Fibroblast of pulmonary artery (primary cell): ENCODE results near the gene FLRT2.

Experiments used
- DNase-seq: peaks from one replicate; pipeline ENCODE4 v3.0.0-alpha.2; 2010; ENCODE audit warnings: low read depth
- H3K4me3 ChIP-seq: replicated peaks from 2 replicates; pipeline ENCODE4 v1.5.1; 2011; ENCODE audit warnings: low read depth, mild to moderate bottlenecking, control low read depth, low read length, moderate library complexity
- CTCF ChIP-seq: IDR thresholded peaks from 2 replicates; pipeline ENCODE4 v1.5.1; 2011; ENCODE audit warnings: mild to moderate bottlenecking, control low read depth, low read length, inconsistent platforms; ENCODE audit errors: missing control alignments

FLRT2 gene

GRCh38 chr14:85599939-85600338, 70.0 kb downstream of the FLRT2 start:
- TF ChIP-seq CTCF, result no peak
- H3K4me3 ChIP-seq, result no peak overlapping the region
- DNase-seq, result peak; percentile 84

GRCh38 chr14:85601246-85601645, 71.3 kb downstream of the FLRT2 start:
- no peak for TF ChIP-seq CTCF
- H3K4me3 ChIP-seq, result no peak overlapping the region
- DNase-seq, result no peak

GRCh38 chr14:85601690-85602089, 71.7 kb downstream of the FLRT2 start:
- DNase-seq, result no peak
- no peak for TF ChIP-seq CTCF
- H3K4me3 ChIP-seq, result no peak overlapping the region

- no peak for DNase-seq
- H3K4me3 ChIP-seq, result no peak overlapping the region
- no peak for TF ChIP-seq CTCF
Observed at GRCh38 chr14:85602345-85602744, 72.4 kb downstream of the FLRT2 start.

- TF ChIP-seq CTCF, result no peak
- no peak overlapping the region for H3K4me3 ChIP-seq
- no peak for DNase-seq
Observed at GRCh38 chr14:85604021-85604420, 74.1 kb downstream of the FLRT2 start.

- H3K4me3 ChIP-seq, result no peak overlapping the region
- TF ChIP-seq CTCF, result no peak
- DNase-seq, result no peak
Observed at GRCh38 chr14:85604714-85605113, 74.8 kb downstream of the FLRT2 start.

GRCh38 chr14:85607651-85608081, 77.7 kb downstream of the FLRT2 start:
- peak; percentile 78 for DNase-seq
- TF ChIP-seq CTCF, result no peak
- no peak overlapping the region for H3K4me3 ChIP-seq
